ENCODE measurements around the gene OTUD5.
A peak's percentile ranks its signal among the peaks of the same experiment; 100 is the strongest.

The OTUD5 gene

GRCh38 chrX:48957477-48957826 is at the start of gene OTUD5:
TSS of gene OTUD5 (minus strand) at chrX:48957607. CDS start at chrX:48957570, 37 bp downstream.
- Histone ChIP-seq H3K36me3 (ENCODE audit: control insufficient read depth, low read depth, low read length) (peaks cover 11% of the 10 kb centered on the region), H3K4me3 (ENCODE audit: low read length) (peak within 1 kb of the TSS; percentile 91), H3K4me1 (ENCODE audit: control insufficient read depth, low read depth, low read length) (no peaks in the 10 kb centered on the region), H3K27ac (ENCODE audit: low read length) (peak within 1 kb of the TSS; percentile 78), H3K9me3 (ENCODE audit: control insufficient read depth, low read depth, low read length) (peaks cover 13% of the 10 kb centered on the region), H3K9ac (ENCODE audit: low read length) (peak within 1 kb of the TSS; percentile 61), H3K27me3 (ENCODE audit: control insufficient read depth, insufficient read depth, low read length) (no peaks in the 10 kb centered on the region)

GRCh38 chrX:49003696-49004095 is 46.3 kb upstream of the OTUD5 start:
- Histone ChIP-seq H3K27me3 (ENCODE audit: control insufficient read depth, insufficient read depth, low read length) (no peaks in the 10 kb centered on the region), H3K9ac (ENCODE audit: low read length) (no peak overlapping the region), H3K9me3 (ENCODE audit: control insufficient read depth, low read depth, low read length) (no peaks in the 10 kb centered on the region), H3K36me3 (ENCODE audit: control insufficient read depth, low read depth, low read length) (peaks cover under 1% of the 10 kb centered on the region), H3K4me3 (ENCODE audit: low read length) (no peak overlapping the region), H3K4me1 (ENCODE audit: control insufficient read depth, low read depth, low read length) (no peaks in the 10 kb centered on the region), H3K27ac (ENCODE audit: low read length) (no peak overlapping the region)

GRCh38 chrX:49002091-49002935 is 44.9 kb upstream of the OTUD5 start, which contains the start of gene GRIPAP1:
TSS of gene GRIPAP1 (minus strand) at chrX:49002264. CDS start at chrX:49002229, 35 bp downstream.
- peak within 1 kb of the TSS; percentile 95 for H3K9ac ChIP-seq (ENCODE audit: low read length)

GRCh38 chrX:49001521-49002090 is 44.2 kb upstream of the OTUD5 start:
- H3K4me1 ChIP-seq (ENCODE audit: control insufficient read depth, low read depth, low read length), result no peaks in the 10 kb centered on the region

More at GRCh38 chrX:49002091-49002935, 44.9 kb upstream of the OTUD5 start, which contains the start of gene GRIPAP1:
- no peaks in the 10 kb centered on the region for H3K27me3 ChIP-seq (ENCODE audit: control insufficient read depth, insufficient read depth, low read length)
- H3K4me1 ChIP-seq (ENCODE audit: control insufficient read depth, low read depth, low read length), result no peaks in the 10 kb centered on the region
- H3K36me3 ChIP-seq (ENCODE audit: control insufficient read depth, low read depth, low read length), result peaks cover 9% of the 10 kb centered on the region
- no peaks in the 10 kb centered on the region for H3K9me3 ChIP-seq (ENCODE audit: control insufficient read depth, low read depth, low read length)
- H3K27ac ChIP-seq (ENCODE audit: low read length), result peak within 1 kb of the TSS; percentile 95
- peak within 1 kb of the TSS; percentile 94 for H3K4me3 ChIP-seq (ENCODE audit: low read length)

GRCh38 chrX:49000636-49001035 is 43.2 kb upstream of the OTUD5 start:
- Histone ChIP-seq H3K9me3 (ENCODE audit: control insufficient read depth, low read depth, low read length) (no peaks in the 10 kb centered on the region), H3K27ac (ENCODE audit: low read length) (no peak overlapping the region), H3K27me3 (ENCODE audit: control insufficient read depth, insufficient read depth, low read length) (no peaks in the 10 kb centered on the region), H3K4me1 (ENCODE audit: control insufficient read depth, low read depth, low read length) (no peaks in the 10 kb centered on the region), H3K36me3 (ENCODE audit: control insufficient read depth, low read depth, low read length) (peaks cover 17% of the 10 kb centered on the region), H3K4me3 (ENCODE audit: low read length) (no peak overlapping the region), H3K9ac (ENCODE audit: low read length) (no peak overlapping the region)

More at GRCh38 chrX:49001521-49002090, 44.2 kb upstream of the OTUD5 start:
- no peaks in the 10 kb centered on the region for H3K9me3 ChIP-seq (ENCODE audit: control insufficient read depth, low read depth, low read length)
- H3K27ac ChIP-seq (ENCODE audit: low read length), result peak overlapping the region; percentile 95
- peak overlapping the region; percentile 95 for H3K9ac ChIP-seq (ENCODE audit: low read length)
- peak overlapping the region; percentile 94 for H3K4me3 ChIP-seq (ENCODE audit: low read length)
- H3K27me3 ChIP-seq (ENCODE audit: control insufficient read depth, insufficient read depth, low read length), result no peaks in the 10 kb centered on the region
- peaks cover 9% of the 10 kb centered on the region for H3K36me3 ChIP-seq (ENCODE audit: control insufficient read depth, low read depth, low read length)

- H3K27me3 ChIP-seq (ENCODE audit: control insufficient read depth, insufficient read depth, low read length), result no peaks in the 10 kb centered on the region
- H3K4me3 ChIP-seq (ENCODE audit: low read length), result no peak overlapping the region
- H3K36me3 ChIP-seq (ENCODE audit: control insufficient read depth, low read depth, low read length), result peaks cover 24% of the 10 kb centered on the region
- no peak overlapping the region for H3K9ac ChIP-seq (ENCODE audit: low read length)
- no peaks in the 10 kb centered on the region for H3K4me1 ChIP-seq (ENCODE audit: control insufficient read depth, low read depth, low read length)
- no peaks in the 10 kb centered on the region for H3K9me3 ChIP-seq (ENCODE audit: control insufficient read depth, low read depth, low read length)
- H3K27ac ChIP-seq (ENCODE audit: low read length), result no peak overlapping the region
Observed at GRCh38 chrX:48999030-48999429, 41.6 kb upstream of the OTUD5 start.

GRCh38 chrX:48998391-48998790 is 41.0 kb upstream of the OTUD5 start:
- Histone ChIP-seq H3K9ac (ENCODE audit: low read length) (no peak overlapping the region), H3K9me3 (ENCODE audit: control insufficient read depth, low read depth, low read length) (no peaks in the 10 kb centered on the region), H3K4me3 (ENCODE audit: low read length) (no peak overlapping the region), H3K4me1 (ENCODE audit: control insufficient read depth, low read depth, low read length) (no peaks in the 10 kb centered on the region), H3K36me3 (ENCODE audit: control insufficient read depth, low read depth, low read length) (peaks cover 27% of the 10 kb centered on the region), H3K27me3 (ENCODE audit: control insufficient read depth, insufficient read depth, low read length) (no peaks in the 10 kb centered on the region), H3K27ac (ENCODE audit: low read length) (no peak overlapping the region)

- Histone ChIP-seq H3K4me1 (ENCODE audit: control insufficient read depth, low read depth, low read length) (no peaks in the 10 kb centered on the region), H3K4me3 (ENCODE audit: low read length) (no peak overlapping the region), H3K36me3 (ENCODE audit: control insufficient read depth, low read depth, low read length) (peaks cover 31% of the 10 kb centered on the region), H3K9me3 (ENCODE audit: control insufficient read depth, low read depth, low read length) (no peaks in the 10 kb centered on the region), H3K27me3 (ENCODE audit: control insufficient read depth, insufficient read depth, low read length) (no peaks in the 10 kb centered on the region), H3K27ac (ENCODE audit: low read length) (no peak overlapping the region), H3K9ac (ENCODE audit: low read length) (no peak overlapping the region)
Observed at GRCh38 chrX:48997865-48998264, 40.5 kb upstream of the OTUD5 start.

GRCh38 chrX:48997455-48997854 is 40.0 kb upstream of the OTUD5 start:
- peaks cover 2% of the 10 kb centered on the region for H3K9me3 ChIP-seq (ENCODE audit: control insufficient read depth, low read depth, low read length)
- H3K4me3 ChIP-seq (ENCODE audit: low read length), result no peak overlapping the region
- no peaks in the 10 kb centered on the region for H3K27me3 ChIP-seq (ENCODE audit: control insufficient read depth, insufficient read depth, low read length)
- H3K9ac ChIP-seq (ENCODE audit: low read length), result no peak overlapping the region
- no peaks in the 10 kb centered on the region for H3K4me1 ChIP-seq (ENCODE audit: control insufficient read depth, low read depth, low read length)
- H3K36me3 ChIP-seq (ENCODE audit: control insufficient read depth, low read depth, low read length), result peaks cover 32% of the 10 kb centered on the region
- no peak overlapping the region for H3K27ac ChIP-seq (ENCODE audit: low read length)

- Histone ChIP-seq H3K36me3 (ENCODE audit: control insufficient read depth, low read depth, low read length) (peaks cover 34% of the 10 kb centered on the region), H3K9ac (ENCODE audit: low read length) (no peak overlapping the region), H3K9me3 (ENCODE audit: control insufficient read depth, low read depth, low read length) (peaks cover 4% of the 10 kb centered on the region), H3K4me3 (ENCODE audit: low read length) (no peak overlapping the region), H3K4me1 (ENCODE audit: control insufficient read depth, low read depth, low read length) (no peaks in the 10 kb centered on the region), H3K27ac (ENCODE audit: low read length) (no peak overlapping the region), H3K27me3 (ENCODE audit: control insufficient read depth, insufficient read depth, low read length) (no peaks in the 10 kb centered on the region)
Observed at GRCh38 chrX:48996969-48997368, 39.6 kb upstream of the OTUD5 start.

GRCh38 chrX:48992341-48992740 is 34.9 kb upstream of the OTUD5 start:
- H3K27ac ChIP-seq (ENCODE audit: low read length), result no peak overlapping the region
- H3K4me3 ChIP-seq (ENCODE audit: low read length), result no peak overlapping the region
- no peak overlapping the region for H3K9ac ChIP-seq (ENCODE audit: low read length)
- H3K27me3 ChIP-seq (ENCODE audit: control insufficient read depth, insufficient read depth, low read length), result no peaks in the 10 kb centered on the region
- no peaks in the 10 kb centered on the region for H3K4me1 ChIP-seq (ENCODE audit: control insufficient read depth, low read depth, low read length)
- peaks cover 40% of the 10 kb centered on the region for H3K36me3 ChIP-seq (ENCODE audit: control insufficient read depth, low read depth, low read length)
- H3K9me3 ChIP-seq (ENCODE audit: control insufficient read depth, low read depth, low read length), result peaks cover 4% of the 10 kb centered on the region

All from iPS-18a (cell line).